HG03342 (cell line): Measurements from ENCODE around the gene DNAH5.

Source experiments
- ATAC-seq: cut with Tn5 transposase; IDR thresholded peaks from one replicate; pipeline ENCODE4 v1.9.1; 2021; ENCODE audit warnings: mild to moderate bottlenecking, moderate library complexity; ENCODE audit not compliant: unreplicated experiment

Gene DNAH5

DNA sequence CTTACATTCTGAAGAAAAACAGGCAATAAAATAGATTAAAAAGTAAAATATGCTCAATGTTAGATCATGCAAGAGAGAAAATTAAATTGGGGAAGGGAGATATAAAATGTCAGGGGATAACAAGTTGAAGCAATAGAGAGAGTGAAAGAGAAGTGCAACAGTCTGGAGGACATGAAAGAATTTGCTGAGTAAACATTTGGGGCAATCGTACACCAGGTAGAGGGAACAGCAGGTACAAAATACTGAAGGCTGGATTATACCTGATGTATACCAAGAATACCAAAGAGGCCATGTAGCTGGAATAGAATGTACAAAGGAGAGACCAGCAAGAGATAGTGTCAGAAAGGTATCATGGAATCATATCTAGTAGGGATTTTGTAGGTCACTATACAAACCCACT, 300.8 kb downstream of the DNAH5 start:
- no peak for ATAC-seq

DNA sequence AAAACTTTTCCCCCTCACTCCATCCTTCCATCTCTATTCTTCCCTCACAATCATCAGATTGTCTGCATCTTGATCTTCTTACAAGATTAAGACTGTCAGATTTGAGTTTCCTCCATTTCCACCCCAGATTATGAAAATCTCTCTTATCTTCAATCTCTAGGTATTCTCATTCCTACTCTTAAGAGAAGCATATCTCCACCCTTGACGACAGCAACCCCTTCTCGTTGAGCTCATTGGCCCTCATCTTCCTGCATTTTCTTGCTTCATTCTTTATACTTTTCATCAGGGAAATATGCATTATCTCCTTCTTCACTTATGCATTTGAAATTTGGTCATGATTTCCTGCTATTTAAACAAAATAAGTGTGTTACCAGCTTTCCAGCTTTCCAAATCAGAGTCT, 301.3 kb downstream of the DNAH5 start:
- ATAC-seq: no peak
